Mesenchymal stem cell (in vitro differentiated cells and primary cell): ENCODE data around the gene NEK5.
A peak's percentile ranks its signal among the peaks of the same experiment; 100 is the strongest.

Experiments used
- DNase-seq: peaks from one replicate; pipeline ENCODE4 v3.0.0-alpha.2; 2013
- H2AFZ ChIP-seq: one replicate; pipeline ENCODE4 v1.6.1; 2013; ENCODE audit warnings: low read depth, mild to moderate bottlenecking, control low read depth, inconsistent platforms, low read length, moderate library complexity
- H2AK5ac ChIP-seq: 2 replicates; pipeline ENCODE4 v1.6.1; 2013; ENCODE audit warnings: low read length, moderate library complexity, mild to moderate bottlenecking, inconsistent platforms; ENCODE audit not compliant: severe bottlenecking
- H2BK120ac ChIP-seq: one replicate; pipeline ENCODE4 v1.6.1; 2013; ENCODE audit warnings: low read depth, mild to moderate bottlenecking, inconsistent platforms, low read length, moderate library complexity
- H2BK12ac ChIP-seq, 2 experiments: one replicate each; pipeline ENCODE4 v1.6.1; 2013; ENCODE audit warnings: inconsistent platforms in 2 of 2, low read length in 2 of 2, mild to moderate bottlenecking in 2 of 2, moderate library complexity in 2 of 2, control low read depth in 1 of 2
- H2BK15ac ChIP-seq: one replicate; pipeline ENCODE4 v1.6.1; 2013; ENCODE audit warnings: mild to moderate bottlenecking, low read depth, inconsistent platforms; ENCODE audit not compliant: poor library complexity, severe bottlenecking
- H2BK5ac ChIP-seq: 2 replicates; pipeline ENCODE4 v1.6.1; 2013; ENCODE audit warnings: low read depth, mild to moderate bottlenecking, low read length, control low read depth, inconsistent platforms; ENCODE audit not compliant: poor library complexity, severe bottlenecking
- H3K14ac ChIP-seq, 2 experiments: one replicate each; pipeline ENCODE4 v1.6.1; 2013; ENCODE audit warnings: inconsistent platforms in 2 of 2, low read length in 2 of 2, control low read depth in 1 of 2, mild to moderate bottlenecking in 1 of 2, moderate library complexity in 1 of 2
- H3K18ac ChIP-seq, 2 experiments: one replicate each; pipeline ENCODE4 v1.6.1; 2013; ENCODE audit warnings: inconsistent platforms in 2 of 2, low read length in 2 of 2, control low read depth in 1 of 2, low read depth in 1 of 2, mild to moderate bottlenecking in 1 of 2
- H3K23ac ChIP-seq, 2 experiments: one replicate each; pipeline ENCODE4 v1.6.1; 2013; ENCODE audit warnings: inconsistent platforms in 2 of 2, low read length in 2 of 2, mild to moderate bottlenecking in 2 of 2, moderate library complexity in 2 of 2, control low read depth in 1 of 2
- H3K27ac ChIP-seq: 2 replicates; pipeline ENCODE4 v1.5.1; 2013; ENCODE audit warnings: mild to moderate bottlenecking, moderate library complexity, low read length, control low read depth, inconsistent platforms; ENCODE audit not compliant: poor library complexity, severe bottlenecking
- H3K27me3 ChIP-seq, 2 experiments: 2 replicates each; pipeline versions ENCODE4 v1.6.1 to v1.7.0; 2013; ENCODE audit warnings: low read length in 2 of 2, mild to moderate bottlenecking in 2 of 2, moderate library complexity in 2 of 2, control low read depth in 1 of 2, inconsistent platforms in 1 of 2; ENCODE audit not compliant: control insufficient read depth in 1 of 2, insufficient read depth in 1 of 2
- H3K36me3 ChIP-seq, 2 experiments: 2 replicates each; pipeline versions ENCODE4 v1.6.1 to v1.7.0; 2013; ENCODE audit warnings: low read length in 2 of 2, control low read depth in 1 of 2, inconsistent platforms in 1 of 2, low read depth in 1 of 2, mild to moderate bottlenecking in 1 of 2; ENCODE audit not compliant: insufficient read depth in 2 of 2, control insufficient read depth in 1 of 2
- H3K4ac ChIP-seq, 2 experiments: one replicate each; pipeline ENCODE4 v1.6.1; 2013; ENCODE audit warnings: inconsistent platforms in 2 of 2, low read length in 2 of 2, mild to moderate bottlenecking in 2 of 2, moderate library complexity in 2 of 2, control low read depth in 1 of 2, low read depth in 1 of 2
- H3K4me1 ChIP-seq: 2 replicates; pipeline ENCODE4 v1.6.1; 2013; ENCODE audit warnings: low read depth, low read length, control low read depth; ENCODE audit not compliant: control insufficient read depth, insufficient read depth
- H3K4me2 ChIP-seq: 2 replicates; pipeline ENCODE4 v1.6.1; 2013; ENCODE audit warnings: low read length, mild to moderate bottlenecking, inconsistent platforms; ENCODE audit not compliant: poor library complexity, severe bottlenecking
- H3K4me3 ChIP-seq, 2 experiments: 2 replicates each; pipeline versions ENCODE4 v1.5.1 to v1.7.0; 2013; ENCODE audit warnings: low read length in 2 of 2, mild to moderate bottlenecking in 2 of 2, control low read depth in 1 of 2, low read depth in 1 of 2; ENCODE audit not compliant: insufficient read depth in 1 of 2
- H3K79me1 ChIP-seq: replicated peaks from 2 replicates; pipeline ENCODE4 v1.6.1; 2013; ENCODE audit warnings: mild to moderate bottlenecking, control low read depth, low read length, inconsistent platforms; ENCODE audit not compliant: poor library complexity, severe bottlenecking
- H3K9ac ChIP-seq: 2 replicates; pipeline ENCODE4 v1.7.0; 2013; ENCODE audit warnings: mild to moderate bottlenecking, low read length, moderate library complexity
- H3K9me3 ChIP-seq: 2 replicates; pipeline ENCODE4 v1.7.0; 2013; ENCODE audit warnings: mild to moderate bottlenecking, low read length; ENCODE audit not compliant: control insufficient read depth
- H4K8ac ChIP-seq: one replicate; pipeline ENCODE4 v1.6.1; 2013; ENCODE audit warnings: inconsistent platforms, mild to moderate bottlenecking, low read length, moderate library complexity
- H4K91ac ChIP-seq: one replicate; pipeline ENCODE4 v1.6.1; 2013; ENCODE audit warnings: mild to moderate bottlenecking, low read length, inconsistent platforms
- WGBS: methylation state at CpG from one replicate; pipeline ENCODE4 v1.1.7; 2013; ENCODE audit warnings: mixed read lengths; 5-methylcytosine and 5-hydroxymethylcytosine counted together

NEK5 gene

DNA sequence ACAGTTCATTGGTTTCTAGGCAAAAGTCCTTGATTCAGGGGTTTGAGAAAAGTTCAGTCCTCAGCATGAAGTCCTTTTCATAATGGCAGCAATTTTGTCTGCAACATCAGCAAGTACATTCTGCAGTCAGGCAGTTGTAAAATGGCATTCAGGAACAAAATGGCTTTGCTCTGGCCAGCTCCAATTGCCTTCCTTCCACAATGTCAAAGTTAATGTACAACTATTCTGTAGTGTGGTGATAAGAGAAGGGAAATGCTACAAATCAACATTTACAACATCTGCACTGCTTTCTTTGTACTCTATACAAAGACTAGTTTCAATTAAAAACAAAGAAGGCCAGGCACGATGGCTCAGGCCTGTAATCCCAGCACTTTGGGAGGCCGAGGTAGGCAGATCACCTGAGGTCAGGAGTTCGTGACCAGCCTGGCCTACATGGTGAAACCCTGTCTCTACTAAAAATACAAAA lies 32.3 kb upstream of the NEK5 start:
- no peak overlapping the region for H4K8ac ChIP-seq
- no peak overlapping the region for H2BK120ac ChIP-seq
- no peak overlapping the region for H2AK5ac ChIP-seq
- no peak overlapping the region for H2BK12ac ChIP-seq
- no peak overlapping the region for H3K4me3 ChIP-seq
- H3K9me3 ChIP-seq, result no peaks in the 10 kb centered on the region
- peaks cover 2 to 8% of the 10 kb centered on the region in 2 experiments for H3K36me3 ChIP-seq
- no peak overlapping the region for H3K9ac ChIP-seq
- H4K91ac ChIP-seq, result no peak overlapping the region
- H3K27me3 ChIP-seq, result no peaks in the 10 kb centered on the region
- no peak overlapping the region for H2BK5ac ChIP-seq
- H2BK15ac ChIP-seq, result no peak overlapping the region
- 79% methylated on average over 3 of the region's 3 CpGs for WGBS
- H3K23ac ChIP-seq, result no peak overlapping the region
- H3K14ac ChIP-seq, result no peak overlapping the region
- H2AFZ ChIP-seq, result no peak overlapping the region
- H3K79me1 ChIP-seq, result peaks cover 8% of the 10 kb centered on the region
- no peak overlapping the region for H3K18ac ChIP-seq
- H3K4ac ChIP-seq, result no peak overlapping the region
- no peak overlapping the region for H3K4me2 ChIP-seq
- H3K27ac ChIP-seq, result no peak overlapping the region
- no peak for DNase-seq
- H3K4me1 ChIP-seq, result peaks cover 9% of the 10 kb centered on the region

DNA sequence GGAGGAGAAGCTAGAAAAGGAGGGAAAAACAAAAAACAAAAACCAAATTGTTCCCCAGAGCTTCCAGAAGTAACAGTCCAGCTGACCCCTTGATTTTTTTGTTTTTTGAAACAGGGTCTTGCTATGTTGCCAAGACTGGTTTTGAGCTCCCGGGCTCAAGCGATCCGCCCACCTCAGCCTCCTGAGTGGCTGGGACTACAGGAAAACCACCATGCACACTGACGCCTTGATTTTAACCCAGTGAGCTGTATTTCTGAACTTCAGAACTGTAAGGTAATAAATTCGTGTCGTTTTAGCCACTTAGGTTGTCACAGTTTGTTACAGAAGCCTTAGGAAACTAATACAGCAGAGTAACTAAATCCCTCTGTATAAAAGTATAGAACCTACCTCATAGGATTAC lies 31.6 kb upstream of the NEK5 start:
- WGBS, result 98% methylated on average over 4 of the region's 6 CpGs
- Histone ChIP-seq H3K27me3 (no peaks in the 10 kb centered on the region), H3K4me3 (no peak overlapping the region), H3K18ac (no peak overlapping the region), H2BK15ac (no peak overlapping the region), H3K14ac (no peak overlapping the region), H3K27ac (no peak overlapping the region), H3K9ac (no peak overlapping the region), H2BK5ac (no peak overlapping the region), H2BK12ac (no peak overlapping the region), H2BK120ac (no peak overlapping the region), H3K36me3 (peaks cover 0 to 3% of the 10 kb centered on the region in 2 experiments), H4K8ac (no peak overlapping the region), H2AK5ac (no peak overlapping the region), H3K9me3 (no peaks in the 10 kb centered on the region), H3K4me1 (peaks cover 9% of the 10 kb centered on the region), H3K4me2 (no peak overlapping the region), H3K4ac (no peak overlapping the region), H2AFZ (no peak overlapping the region), H4K91ac (no peak overlapping the region), H3K79me1 (peaks cover 9% of the 10 kb centered on the region), H3K23ac (no peak overlapping the region)
- no peak for DNase-seq

DNA sequence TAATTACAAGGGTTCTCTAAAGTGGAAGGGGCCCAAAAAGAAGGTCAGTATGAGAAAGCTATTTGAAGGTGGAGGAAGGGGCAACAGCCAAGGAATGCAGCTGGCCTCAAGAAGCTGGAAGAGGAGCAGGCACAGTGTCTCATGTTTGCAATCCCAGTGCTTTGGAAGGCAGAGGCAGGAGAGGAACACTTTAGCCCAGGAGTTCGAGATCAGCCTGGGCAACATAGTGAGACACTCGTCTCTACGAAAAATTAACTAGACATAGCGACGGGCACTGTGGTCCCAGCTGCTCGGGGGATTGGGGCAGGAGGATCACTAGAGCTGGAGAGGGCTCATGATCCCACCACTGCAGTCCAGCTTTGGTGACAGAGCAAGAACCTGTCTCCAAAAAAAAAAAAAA lies 31.2 kb upstream of the NEK5 start:
- Histone ChIP-seq H3K4me2 (no peak overlapping the region), H3K14ac (no peak overlapping the region), H3K23ac (no peak overlapping the region), H2BK120ac (no peak overlapping the region), H3K27ac (no peak overlapping the region), H3K4me3 (no peak overlapping the region), H4K8ac (no peak overlapping the region), H3K4me1 (peaks cover 9% of the 10 kb centered on the region), H3K36me3 (no peaks in the 10 kb centered on the region), H2AFZ (no peak overlapping the region), H2BK12ac (no peak overlapping the region), H2BK5ac (no peak overlapping the region), H3K79me1 (peaks cover 9% of the 10 kb centered on the region), H3K9me3 (no peaks in the 10 kb centered on the region), H4K91ac (no peak overlapping the region), H2AK5ac (no peak overlapping the region), H3K18ac (no peak overlapping the region), H2BK15ac (no peak overlapping the region), H3K9ac (peak overlapping the region; percentile 93), H3K27me3 (no peaks in the 10 kb centered on the region), H3K4ac (no peak overlapping the region)
- no peak for DNase-seq
- 97% methylated on average over 3 of the region's 6 CpGs for WGBS

DNA sequence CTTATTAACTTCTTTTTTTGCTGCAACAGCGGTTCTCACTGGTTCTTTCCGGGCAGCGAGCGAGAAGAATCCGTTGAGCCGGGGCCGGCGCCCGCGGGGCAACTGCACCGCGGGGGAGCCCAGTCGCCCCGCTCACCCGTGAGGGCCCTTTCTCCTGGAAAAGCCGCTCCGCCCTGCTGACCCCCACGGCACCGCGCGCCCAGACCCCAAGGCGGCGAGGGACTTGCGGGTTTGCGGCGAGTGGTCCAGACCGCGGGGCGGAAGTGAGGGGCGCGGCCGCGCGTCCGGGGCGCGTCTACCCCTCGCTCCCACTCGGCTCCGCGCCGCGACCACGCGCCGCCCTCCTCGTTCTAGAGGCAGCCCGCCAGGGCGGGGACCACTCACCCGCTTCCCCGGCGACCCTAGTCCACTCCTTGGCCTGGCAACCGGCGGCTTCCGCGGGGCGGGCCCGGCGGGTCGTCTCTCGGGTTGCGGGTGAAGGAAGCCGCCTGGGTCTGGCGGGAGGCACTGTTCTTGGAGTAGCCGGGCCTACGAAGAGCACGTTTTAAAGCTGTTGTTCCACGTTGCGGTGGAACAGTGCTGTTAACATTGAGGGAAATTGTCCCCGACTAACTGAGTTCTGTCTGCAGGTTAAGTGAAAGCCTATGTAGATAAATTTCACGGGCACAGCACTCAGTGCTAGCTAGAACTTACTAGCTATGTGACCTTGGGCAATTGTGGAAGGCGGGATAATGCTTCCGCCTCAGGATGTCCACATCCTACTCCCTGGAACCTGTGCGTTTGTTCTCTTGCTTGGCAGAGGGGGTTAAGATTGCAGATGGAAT lies 30.5 kb upstream of the NEK5 start, which contains the start of gene NEK3:
Gene NEK3, minus strand, starts transcription at position 439 of the 824 bp plus-strand sequence. CDS start 3,406 bp downstream, outside the sequence.
- H3K4me1 ChIP-seq, result peaks cover 9% of the 10 kb centered on the region
- H3K9ac ChIP-seq, result peak within 1 kb of the TSS; percentile 93
- H3K18ac ChIP-seq, result peak within 1 kb of the TSS; percentile 67 to 86
- H3K23ac ChIP-seq, result no peak within 1 kb of the TSS
- H4K91ac ChIP-seq, result peak within 1 kb of the TSS; percentile 98
- DNase-seq, result peak; percentile 65
- no peaks in the 10 kb centered on the region for H3K27me3 ChIP-seq
- H2BK12ac ChIP-seq, result peak within 1 kb of the TSS; percentile 23 to 25
- no peak within 1 kb of the TSS for H2AK5ac ChIP-seq
- peak within 1 kb of the TSS; percentile 99 for H2BK15ac ChIP-seq
- no peaks in the 10 kb centered on the region for H3K36me3 ChIP-seq
- no peak within 1 kb of the TSS for H2BK5ac ChIP-seq
- H2BK120ac ChIP-seq, result peak within 1 kb of the TSS; percentile 92
- H3K27ac ChIP-seq, result peak within 1 kb of the TSS; percentile 15
- H3K4ac ChIP-seq, result peak within 1 kb of the TSS; percentile 6 to 87
- WGBS, result 7% methylated on average over 59 of the region's 74 CpGs
- H4K8ac ChIP-seq, result peak within 1 kb of the TSS; percentile 92
- H3K4me2 ChIP-seq, result peak within 1 kb of the TSS; percentile 83
- peaks cover 12% of the 10 kb centered on the region for H3K79me1 ChIP-seq
- H3K14ac ChIP-seq, result peak within 1 kb of the TSS in 1 of 2 experiments; percentile 3
- no peaks in the 10 kb centered on the region for H3K9me3 ChIP-seq
- H2AFZ ChIP-seq, result peak within 1 kb of the TSS; percentile 15
- peak within 1 kb of the TSS; percentile 78 to 84 for H3K4me3 ChIP-seq
